IPS-18c (cell line): Measurements from ENCODE around the gene ASAP3.

Source experiments
- H3K4me3 ChIP-seq: 2 replicates; pipeline ENCODE4 v1.7.0; 2013; ENCODE audit warnings: low read depth, mild to moderate bottlenecking, low read length, moderate library complexity; ENCODE audit not compliant: insufficient read depth
- H3K9me3 ChIP-seq: one replicate; pipeline ENCODE4 v1.6.1; 2013; ENCODE audit warnings: mild to moderate bottlenecking, low read length, moderate library complexity; ENCODE audit not compliant: control insufficient read depth, insufficient read depth

The ASAP3 gene

GRCh38 chr1:23422241-23422877 is 61.6 kb downstream of the ASAP3 start:
- H3K9me3 ChIP-seq, result peaks cover 7% of the 10 kb centered on the region
- H3K4me3 ChIP-seq, result no peak overlapping the region

- Histone ChIP-seq H3K9me3 (peaks cover 7% of the 10 kb centered on the region), H3K4me3 (no peak overlapping the region)
Measured at GRCh38 chr1:23421753-23422240, 62.2 kb downstream of the ASAP3 start.

DNA sequence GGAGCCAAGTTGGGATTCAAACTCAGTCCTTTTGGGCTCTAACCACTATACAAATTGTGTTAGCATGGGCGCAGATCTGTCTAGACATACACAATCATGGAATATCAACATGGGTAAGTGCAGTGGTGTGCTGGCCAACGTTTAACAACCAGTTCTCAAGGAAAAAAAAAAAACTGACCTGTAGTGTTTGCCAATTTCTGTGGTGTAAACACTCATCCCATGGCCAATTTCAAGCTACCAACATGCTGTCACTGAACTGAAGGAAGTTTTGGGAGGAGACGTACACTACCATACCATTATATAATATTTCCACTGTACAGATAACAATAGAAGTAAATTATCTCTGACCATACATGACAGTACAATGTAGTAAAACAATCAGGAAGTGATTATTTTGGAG is 62.6 kb downstream of the ASAP3 start:
- no peak overlapping the region for H3K4me3 ChIP-seq
- peaks cover 7% of the 10 kb centered on the region for H3K9me3 ChIP-seq

DNA sequence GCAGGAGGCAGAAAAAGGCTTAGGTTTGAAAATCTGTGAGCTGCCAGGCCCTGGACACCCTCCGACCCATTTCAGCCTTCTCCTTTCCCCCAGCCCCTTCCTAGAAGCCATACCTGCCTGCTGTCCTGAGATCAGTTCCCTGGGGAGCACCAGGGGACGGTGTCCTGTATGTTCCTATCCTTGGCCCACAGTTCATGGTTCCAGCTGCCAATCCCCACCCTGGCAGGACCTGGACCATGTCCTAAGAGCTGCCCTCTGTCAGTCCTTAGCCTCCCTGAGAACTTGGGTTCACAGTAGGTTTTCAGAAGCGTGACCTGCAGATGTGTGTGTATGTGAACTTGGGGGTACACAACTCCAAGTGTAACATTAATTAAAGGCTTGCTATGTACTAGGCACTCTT is 63.2 kb downstream of the ASAP3 start:
- Histone ChIP-seq H3K4me3 (no peak overlapping the region), H3K9me3 (peaks cover 7% of the 10 kb centered on the region)

GRCh38 chr1:23419180-23419579 is 64.8 kb downstream of the ASAP3 start:
- H3K4me3 ChIP-seq, result no peak overlapping the region
- H3K9me3 ChIP-seq, result peaks cover 5% of the 10 kb centered on the region

DNA sequence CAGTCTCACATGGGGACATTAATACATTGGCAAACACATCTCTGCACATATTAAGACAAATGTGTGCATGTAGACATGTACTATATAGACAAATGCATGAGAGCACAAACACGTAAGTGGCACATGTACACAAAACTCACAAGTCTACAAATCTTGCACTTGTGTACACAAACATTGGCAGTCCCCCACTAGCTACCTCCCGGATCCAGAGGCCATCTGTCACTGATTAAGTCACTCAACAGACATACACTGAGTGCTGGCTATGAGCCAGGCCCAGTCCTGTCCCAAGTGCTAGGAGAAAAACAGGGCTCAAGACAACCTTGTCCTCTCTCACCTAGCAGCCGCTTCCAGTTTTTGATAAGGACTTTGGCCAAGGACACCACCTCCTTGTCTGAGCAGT is 66.4 kb downstream of the ASAP3 start:
- no peak overlapping the region for H3K4me3 ChIP-seq
- peaks cover 5% of the 10 kb centered on the region for H3K9me3 ChIP-seq

DNA sequence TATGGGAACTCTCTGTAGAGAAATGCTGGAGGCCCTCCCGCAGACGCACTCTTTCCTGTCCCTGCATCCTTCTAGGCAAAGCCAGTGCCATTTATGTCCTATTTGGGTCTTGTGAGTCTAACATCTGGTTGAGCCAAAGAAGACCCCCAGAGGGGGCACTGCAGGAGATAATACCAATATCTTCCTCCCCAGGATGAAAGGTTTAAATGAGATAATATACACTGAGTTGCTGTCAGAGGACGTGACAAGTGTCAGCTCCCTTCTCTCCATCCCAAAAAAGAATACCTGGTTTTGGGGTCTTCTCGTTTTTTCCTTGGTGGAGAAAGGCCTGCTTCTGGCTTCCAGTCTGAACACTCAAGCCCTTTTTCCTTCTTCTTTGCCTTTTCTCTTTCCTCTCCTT is 67.0 kb downstream of the ASAP3 start:
- Histone ChIP-seq H3K9me3 (peaks cover 5% of the 10 kb centered on the region), H3K4me3 (no peak overlapping the region)

GRCh38 chr1:23408797-23409290 is 75.1 kb downstream of the ASAP3 start:
- H3K4me3 ChIP-seq, result no peak overlapping the region
- no peaks in the 10 kb centered on the region for H3K9me3 ChIP-seq

GRCh38 chr1:23407016-23407630 is 76.9 kb downstream of the ASAP3 start:
- H3K9me3 ChIP-seq, result no peaks in the 10 kb centered on the region
- no peak overlapping the region for H3K4me3 ChIP-seq

- Histone ChIP-seq H3K4me3 (no peak overlapping the region), H3K9me3 (no peaks in the 10 kb centered on the region)
Measured at GRCh38 chr1:23405946-23406345, 78.0 kb downstream of the ASAP3 start.

- Histone ChIP-seq H3K9me3 (no peaks in the 10 kb centered on the region), H3K4me3 (peak overlapping the region; percentile 25; the same call in 1 of the 2 replicates)
Measured at GRCh38 chr1:23403735-23404486, 80.1 kb downstream of the ASAP3 start.

DNA sequence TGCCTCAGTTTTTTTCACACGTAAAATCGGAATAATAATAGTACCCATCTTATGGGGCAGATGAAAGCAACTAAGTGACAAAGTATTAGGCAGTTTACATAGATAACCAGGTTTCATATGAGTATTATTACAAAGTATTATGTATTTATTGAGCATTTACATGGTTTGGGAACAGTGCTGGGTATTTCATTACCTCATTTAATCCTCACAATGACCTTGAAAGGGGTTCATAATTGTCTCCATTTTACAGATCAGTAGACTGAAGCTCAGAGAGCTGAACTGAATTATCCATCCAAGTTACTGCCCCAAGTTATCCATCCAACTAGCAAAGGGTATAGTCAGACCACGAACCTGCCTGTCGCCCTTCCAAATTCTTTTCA is 80.6 kb downstream of the ASAP3 start:
- Histone ChIP-seq H3K4me3 (peak overlapping the region; percentile 25; the same call in 1 of the 2 replicates), H3K9me3 (no peaks in the 10 kb centered on the region)

- H3K9me3 ChIP-seq, result no peaks in the 10 kb centered on the region
- H3K4me3 ChIP-seq, result no peak overlapping the region
Measured at GRCh38 chr1:23403038-23403336, 81.0 kb downstream of the ASAP3 start.

- Histone ChIP-seq H3K9me3 (no peaks in the 10 kb centered on the region), H3K4me3 (no peak overlapping the region)
Measured at GRCh38 chr1:23402286-23403037, 81.5 kb downstream of the ASAP3 start.

DNA sequence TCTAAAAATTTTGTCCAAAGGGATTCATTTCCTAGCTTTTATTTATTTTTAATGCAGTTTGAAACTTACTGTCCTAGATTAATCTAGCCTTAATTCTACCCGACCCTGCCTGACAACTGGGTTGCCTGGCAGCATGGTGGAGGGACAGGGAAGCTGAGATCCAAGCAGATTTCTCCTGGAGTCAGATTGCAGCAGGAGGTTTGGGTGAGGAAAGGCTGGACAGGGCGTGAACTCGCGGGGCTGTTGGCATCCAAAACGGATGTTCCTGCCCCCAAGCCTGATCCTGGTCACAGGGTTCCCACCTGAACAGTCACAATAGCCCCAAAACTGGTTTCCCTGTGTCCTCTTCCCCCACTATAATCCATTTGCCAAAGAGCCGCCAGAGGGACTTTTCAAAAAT is 82.7 kb downstream of the ASAP3 start:
- Histone ChIP-seq H3K9me3 (no peaks in the 10 kb centered on the region), H3K4me3 (no peak overlapping the region)

GRCh38 chr1:23400324-23401114 is 83.5 kb downstream of the ASAP3 start:
- H3K9me3 ChIP-seq, result no peaks in the 10 kb centered on the region
- no peak overlapping the region for H3K4me3 ChIP-seq

GRCh38 chr1:23399229-23399628 is 84.8 kb downstream of the ASAP3 start:
- Histone ChIP-seq H3K9me3 (no peaks in the 10 kb centered on the region), H3K4me3 (no peak overlapping the region)
